GM21447 (cell line): Measurements from ENCODE around the gene BATF2.
"Not testable (repeated sequence)": the region's sequence is repeated elsewhere in the genome, so short reads cannot be mapped to it uniquely, and the experiment has no call there.

Source experiments
- ATAC-seq: cut with Tn5 transposase; IDR thresholded peaks from one replicate; pipeline ENCODE4 v1.9.1; 2021; ENCODE audit not compliant: unreplicated experiment

BATF2 gene

GRCh38 chr11:65013888-65014725 lies 17.3 kb upstream of the BATF2 start, which contains the start of gene ARL2:
TSS of gene ARL2 (plus strand) at chr11:65014160. CDS start at chr11:65014208, 48 bp downstream.
- ATAC-seq = peak; percentile 75

- peak; percentile 62 for ATAC-seq
Observed at GRCh38 chr11:65013130-65013887, 16.5 kb upstream of the BATF2 start.

- no peak for ATAC-seq
Observed at GRCh38 chr11:65008873-65009272, 12.1 kb upstream of the BATF2 start.

GRCh38 chr11:65008016-65008415 lies 11.2 kb upstream of the BATF2 start:
- ATAC-seq = no peak

GRCh38 chr11:65003968-65004367 lies 7.2 kb upstream of the BATF2 start:
- not testable (repeated sequence) for ATAC-seq

- no peak for ATAC-seq
Observed at GRCh38 chr11:65003282-65003681, 6.5 kb upstream of the BATF2 start.

GRCh38 chr11:65002706-65003105 lies 5.9 kb upstream of the BATF2 start:
- ATAC-seq = no peak

GRCh38 chr11:64999478-64999877 lies 2.7 kb upstream of the BATF2 start:
- no peak for ATAC-seq

- no peak for ATAC-seq
Observed at GRCh38 chr11:64998690-64999431, 2.1 kb upstream of the BATF2 start.

GRCh38 chr11:64998141-64998540 lies 1.4 kb upstream of the BATF2 start:
- no peak for ATAC-seq

- no peak for ATAC-seq
Observed at GRCh38 chr11:64996327-64996709, 453 bp downstream of the BATF2 start.

- ATAC-seq = no peak
Observed at GRCh38 chr11:64994318-64994717, 2.5 kb downstream of the BATF2 start.

- ATAC-seq = no peak
Observed at GRCh38 chr11:64990222-64990923, 6.4 kb downstream of the BATF2 start.

GRCh38 chr11:64989416-64989815 lies 7.4 kb downstream of the BATF2 start:
- ATAC-seq = no peak

GRCh38 chr11:64987998-64988854 lies 8.5 kb downstream of the BATF2 start:
- no peak for ATAC-seq

GRCh38 chr11:64983339-64983738 lies 13.4 kb downstream of the BATF2 start:
- ATAC-seq = not testable (repeated sequence)

- ATAC-seq = no peak
Observed at GRCh38 chr11:64976651-64977050, 20.1 kb downstream of the BATF2 start.

GRCh38 chr11:64974124-64974523 lies 22.6 kb downstream of the BATF2 start:
- no peak for ATAC-seq

- ATAC-seq = no peak
Observed at GRCh38 chr11:64971421-64972233, 25.1 kb downstream of the BATF2 start, which contains the start of gene MAJIN. TSS of gene MAJIN (minus strand) at chr11:64972108. CDS start at chr11:64959405, 12,703 bp downstream.
